T-helper 2 cell treated with Interferon-gamma antibody and Interleukin-4, amounts not matched to agents 5 μg/mL and 100 μg/mL, for 36 hours (primary cell): ENCODE data around the gene HRAS.
"Not testable (repeated sequence)": the region's sequence is repeated elsewhere in the genome, so short reads cannot be mapped to it uniquely, and the experiment has no call there.

Experiments used
- DNase-seq: peaks from one replicate; pipeline ENCODE4 v3.0.0; 2021; ENCODE audit warnings: low spot score
- H3K27ac Mint-ChIP-seq: one replicate; pipeline ENCODE4 v1.8.0; 2021; ENCODE audit warnings: mild to moderate bottlenecking, mixed read lengths
- H3K27me3 Mint-ChIP-seq: one replicate; pipeline ENCODE4 v1.8.0; 2021; ENCODE audit warnings: low read depth, mixed read lengths
- H3K36me3 Mint-ChIP-seq: one replicate; pipeline ENCODE4 v1.8.0; 2021; ENCODE audit warnings: low read depth, mixed read lengths
- H3K4me1 Mint-ChIP-seq: one replicate; pipeline ENCODE4 v1.8.0; 2021; ENCODE audit warnings: low read depth, mixed read lengths
- H3K4me3 Mint-ChIP-seq: one replicate; pipeline ENCODE4 v1.8.0; 2022; ENCODE audit warnings: mild to moderate bottlenecking, moderate library complexity, mixed read lengths
- H3K9me3 Mint-ChIP-seq: one replicate; pipeline ENCODE4 v1.8.0; 2021; ENCODE audit warnings: mixed read lengths

HRAS gene

GRCh38 chr11:528166-528814, 7.1 kb downstream of the HRAS start:
- no peaks in the 10 kb centered on the region for H3K9me3 Mint-ChIP-seq
- no peaks in the 10 kb centered on the region for H3K27me3 Mint-ChIP-seq
- no peaks in the 10 kb centered on the region for H3K4me1 Mint-ChIP-seq
- H3K36me3 Mint-ChIP-seq, result peaks cover 7% of the 10 kb centered on the region
- DNase-seq, result no peak
- no peak overlapping the region for H3K27ac Mint-ChIP-seq
- H3K4me3 Mint-ChIP-seq, result no peak overlapping the region

- H3K9me3 Mint-ChIP-seq, result no peaks in the 10 kb centered on the region
- no peaks in the 10 kb centered on the region for H3K36me3 Mint-ChIP-seq
- no peak overlapping the region for H3K27ac Mint-ChIP-seq
- H3K27me3 Mint-ChIP-seq, result no peaks in the 10 kb centered on the region
- H3K4me1 Mint-ChIP-seq, result no peaks in the 10 kb centered on the region
- H3K4me3 Mint-ChIP-seq, result no peak overlapping the region
- DNase-seq, result no peak
These were observed 9.2 kb downstream of the HRAS start for GRCh38 chr11:526192-526591.

- H3K4me1 Mint-ChIP-seq, result peaks cover 2% of the 10 kb centered on the region
- no peaks in the 10 kb centered on the region for H3K27me3 Mint-ChIP-seq
- DNase-seq, result no peak
- H3K36me3 Mint-ChIP-seq, result peaks cover 4% of the 10 kb centered on the region
- no peak overlapping the region for H3K4me3 Mint-ChIP-seq
- peaks cover 7% of the 10 kb centered on the region for H3K9me3 Mint-ChIP-seq
- no peak overlapping the region for H3K27ac Mint-ChIP-seq
These were observed 14.1 kb downstream of the HRAS start for GRCh38 chr11:521177-521688.

GRCh38 chr11:520428-521176, 14.8 kb downstream of the HRAS start:
- H3K9me3 Mint-ChIP-seq, result peaks cover 7% of the 10 kb centered on the region
- H3K36me3 Mint-ChIP-seq, result peaks cover 6% of the 10 kb centered on the region
- no peaks in the 10 kb centered on the region for H3K27me3 Mint-ChIP-seq
- H3K4me3 Mint-ChIP-seq, result no peak overlapping the region
- H3K27ac Mint-ChIP-seq, result no peak overlapping the region
- DNase-seq, result peak; percentile 26
- peaks cover 2% of the 10 kb centered on the region for H3K4me1 Mint-ChIP-seq

GRCh38 chr11:518463-519202, 16.7 kb downstream of the HRAS start:
- Mint-ChIP-seq H3K4me1 (peaks cover 2% of the 10 kb centered on the region), H3K27me3 (no peaks in the 10 kb centered on the region), H3K4me3 (peak overlapping the region; percentile 81), H3K9me3 (peaks cover 7% of the 10 kb centered on the region), H3K27ac (peak overlapping the region; percentile 80), H3K36me3 (peaks cover 14% of the 10 kb centered on the region)
- DNase-seq, result peak; percentile 84

- not testable (repeated sequence) for H3K4me1 Mint-ChIP-seq, DNase-seq, H3K4me3 Mint-ChIP-seq, H3K27me3 Mint-ChIP-seq, H3K9me3 Mint-ChIP-seq, H3K27ac Mint-ChIP-seq
- peaks cover 16% of the 10 kb centered on the region for H3K36me3 Mint-ChIP-seq
These were observed 18.3 kb downstream of the HRAS start for GRCh38 chr11:516918-517685.

- Mint-ChIP-seq H3K4me3 (no peak overlapping the region), H3K4me1 (peaks cover 2% of the 10 kb centered on the region), H3K27ac (no peak overlapping the region), H3K36me3 (peaks cover 18% of the 10 kb centered on the region), H3K9me3 (peaks cover 7% of the 10 kb centered on the region), H3K27me3 (no peaks in the 10 kb centered on the region)
- DNase-seq, result no peak
These were observed 19.0 kb downstream of the HRAS start for GRCh38 chr11:516400-516799.

- no peak for DNase-seq
- H3K27ac Mint-ChIP-seq, result no peak overlapping the region
- H3K27me3 Mint-ChIP-seq, result no peaks in the 10 kb centered on the region
- H3K9me3 Mint-ChIP-seq, result peaks cover 7% of the 10 kb centered on the region
- peaks cover 21% of the 10 kb centered on the region for H3K36me3 Mint-ChIP-seq
- H3K4me3 Mint-ChIP-seq, result no peak overlapping the region
- peaks cover 2% of the 10 kb centered on the region for H3K4me1 Mint-ChIP-seq
These were observed 20.2 kb downstream of the HRAS start for GRCh38 chr11:515131-515530.

- Mint-ChIP-seq H3K27me3 (no peaks in the 10 kb centered on the region), H3K9me3 (peaks cover 7% of the 10 kb centered on the region), H3K36me3 (peaks cover 26% of the 10 kb centered on the region), H3K27ac (no peak overlapping the region), H3K4me3 (no peak overlapping the region), H3K4me1 (peaks cover 2% of the 10 kb centered on the region)
- DNase-seq, result no peak
These were observed 20.8 kb downstream of the HRAS start for GRCh38 chr11:514606-515005.

- no peak overlapping the region for H3K27ac Mint-ChIP-seq
- no peak overlapping the region for H3K4me3 Mint-ChIP-seq
- H3K36me3 Mint-ChIP-seq, result peaks cover 29% of the 10 kb centered on the region
- DNase-seq, result no peak
- H3K4me1 Mint-ChIP-seq, result peaks cover 2% of the 10 kb centered on the region
- no peaks in the 10 kb centered on the region for H3K27me3 Mint-ChIP-seq
- H3K9me3 Mint-ChIP-seq, result peaks cover 7% of the 10 kb centered on the region
These were observed 22.4 kb downstream of the HRAS start for GRCh38 chr11:512761-513595.

GRCh38 chr11:508956-509355, 26.4 kb downstream of the HRAS start:
- Mint-ChIP-seq H3K27ac (no peak overlapping the region), H3K4me1 (peaks cover 18% of the 10 kb centered on the region), H3K4me3 (peak overlapping the region; percentile 29), H3K9me3 (no peaks in the 10 kb centered on the region), H3K36me3 (peaks cover 22% of the 10 kb centered on the region), H3K27me3 (no peaks in the 10 kb centered on the region)
- DNase-seq, result no peak

GRCh38 chr11:507727-508515, 27.5 kb downstream of the HRAS start:
- no peak for DNase-seq
- Mint-ChIP-seq H3K36me3 (peaks cover 22% of the 10 kb centered on the region), H3K4me1 (peaks cover 23% of the 10 kb centered on the region), H3K27ac (peak overlapping the region; percentile 57), H3K4me3 (peak overlapping the region; percentile 76), H3K9me3 (no peaks in the 10 kb centered on the region), H3K27me3 (no peaks in the 10 kb centered on the region)
